ENCODE results near the gene IER2.

IER2 gene

GRCh38 chr19:13118424-13119193, 31.6 kb upstream of the IER2 start:
- no peak for DNase-seq (ENCODE audit: low spot score)

GRCh38 chr19:13119627-13120026, 30.6 kb upstream of the IER2 start:
- no peak for DNase-seq (ENCODE audit: low spot score)

- no peak for DNase-seq (ENCODE audit: low spot score)
Measured at GRCh38 chr19:13120031-13120430, 30.2 kb upstream of the IER2 start.

GRCh38 chr19:13120817-13121216, 29.4 kb upstream of the IER2 start:
- DNase-seq (ENCODE audit: low spot score): no peak

GRCh38 chr19:13121551-13122274, 28.5 kb upstream of the IER2 start:
- no peak for DNase-seq (ENCODE audit: low spot score)

- no peak for DNase-seq (ENCODE audit: low spot score)
Measured at GRCh38 chr19:13122275-13122878, 27.8 kb upstream of the IER2 start.

- DNase-seq (ENCODE audit: low spot score): no peak
Measured at GRCh38 chr19:13122980-13123957, 26.9 kb upstream of the IER2 start.

GRCh38 chr19:13127051-13127450, 23.2 kb upstream of the IER2 start:
- DNase-seq (ENCODE audit: low spot score): no peak

- DNase-seq (ENCODE audit: low spot score): no peak
Measured at GRCh38 chr19:13127811-13128575, 22.2 kb upstream of the IER2 start.

GRCh38 chr19:13128583-13128982, 21.6 kb upstream of the IER2 start:
- no peak for DNase-seq (ENCODE audit: low spot score)

GRCh38 chr19:13129384-13129783, 20.8 kb upstream of the IER2 start:
- DNase-seq (ENCODE audit: low spot score): no peak

GRCh38 chr19:13130886-13131490, 19.2 kb upstream of the IER2 start:
- no peak for DNase-seq (ENCODE audit: low spot score)

GRCh38 chr19:13132471-13133180, 17.6 kb upstream of the IER2 start:
- DNase-seq (ENCODE audit: low spot score): no peak

- no peak for DNase-seq (ENCODE audit: low spot score)
Measured at GRCh38 chr19:13133241-13133870, 16.9 kb upstream of the IER2 start.

GRCh38 chr19:13134626-13135025, 15.6 kb upstream of the IER2 start:
- no peak for DNase-seq (ENCODE audit: low spot score)

GRCh38 chr19:13135068-13136062, 14.8 kb upstream of the IER2 start:
- DNase-seq (ENCODE audit: low spot score): no peak

- no peak for DNase-seq (ENCODE audit: low spot score)
Measured at GRCh38 chr19:13137290-13137794, 12.9 kb upstream of the IER2 start.
